Heart left ventricle (tissue), 16 donors: ENCODE data around the gene TACR2. TPM values are rescaled to one million over a fixed set of nuclear protein-coding genes. Genes with fewer than 3 reads are reported as not detected.
A peak's percentile ranks its signal among the peaks of the same experiment; 100 is the strongest.

Source experiments
- ATAC-seq, 4 donors: fragments of 200-7000 bp; cut with Tn5 transposase; one replicate each; pipeline ENCODE4 v1.9.1; 2020 to 2022; ENCODE audit warnings: moderate library complexity in 4 of 4, mild to moderate bottlenecking in 3 of 4, moderate number of reproducible peaks in 1 of 4
- DNase-seq, 5 donors: peaks; one replicate each; pipeline ENCODE4 v3.0.0-alpha.2; 2020
- H3K27ac ChIP-seq, 12 donors: fragments of 200-600 bp; sonication (generic) in 4 of 12; one replicate each; pipeline versions ENCODE4 v1.5.0 to v1.8.0; 2016 to 2022; ENCODE audit warnings: mild to moderate bottlenecking in 2 of 12
- H3K27me3 ChIP-seq, 9 donors: fragments of 200-600 bp; sonication (generic) in 2 of 9; one replicate each; pipeline versions ENCODE4 v1.5.1 to v1.8.0; 2016 to 2022; ENCODE audit warnings: mild to moderate bottlenecking in 3 of 9
- H3K36me3 ChIP-seq, 9 donors: fragments of 200-600 bp; sonication (generic) in 2 of 9; one replicate each; pipeline versions ENCODE4 v1.5.0 to v1.8.0; 2018 to 2022; ENCODE audit warnings: mild to moderate bottlenecking in 2 of 9
- H3K4me1 ChIP-seq, 12 donors: fragments of 200-600 bp; sonication (generic) in 4 of 12; one replicate each; pipeline versions ENCODE4 v1.5.0 to v1.8.0; 2016 to 2022; ENCODE audit warnings: mild to moderate bottlenecking in 3 of 12
- H3K4me3 ChIP-seq, 12 donors: fragments of 200-600 bp; sonication (generic) in 4 of 12; one replicate each; pipeline versions ENCODE4 v1.5.0 to v1.8.0; 2017 to 2022; ENCODE audit warnings: mild to moderate bottlenecking in 9 of 12, moderate library complexity in 4 of 12
- H3K9me3 ChIP-seq, 12 donors: fragments of 200-600 bp; sonication (generic) in 4 of 12; one replicate each; pipeline versions ENCODE4 v1.5.0 to v1.8.0; 2016 to 2022; ENCODE audit warnings: mild to moderate bottlenecking in 1 of 12
- CTCF ChIP-seq, 12 donors: fragments of 200-600 bp; sonication (generic) in 4 of 12; IDR thresholded peaks; one replicate each; pipeline versions ENCODE4 v1.5.0 to v1.8.0; 2018 to 2022; ENCODE audit warnings: antibody characterized with exemption in 12 of 12, mild to moderate bottlenecking in 5 of 12
- POLR2A ChIP-seq, 2 donors: fragments of 450-650 bp; IDR thresholded peaks; one replicate each; pipeline ENCODE4 v1.6.1; 2017; ENCODE audit warnings: antibody characterized with exemption in 2 of 2, mild to moderate bottlenecking in 2 of 2, moderate library complexity in 2 of 2
- WGBS, 4 donors: extraction: QIAGEN DNeasy Blood & Tissue Kit in 2 of 4; methylation state at CpG; one replicate each; pipeline versions ENCODE4 v1.1.5 to v1.1.7; 2013 to 2018; 5-methylcytosine and 5-hydroxymethylcytosine counted together
- intact Hi-C, 10 donors: fragments of 100-400 bp; cut with DNase I; formaldehyde crosslinking; loops; one replicate each; pipeline versions ENCODE4 v1.11.1 to v1.14.2; 2022
- polyA plus RNA-seq, 2 donors: library from polyadenylated mRNA; stranded (reverse); fragments of 200-250 nt; gene quantifications; one replicate each; pipeline ENCODE4 v1.2.3, GENCODE V29; 2013
- total RNA-seq, 9 donors: library from RNA; depleted of rRNA in 2 of 9; stranded (reverse); fragments of >200 nt in 2 of 9; fragmentation: NEBNext Ultra II Directional in 3 of 9; extraction: Animal tissue kit (Norgen Biotek cat#: 25700) in 3 of 9; gene quantifications; one replicate each; pipeline versions ENCODE4 v1.1.0 to v1.2.4, GENCODE V29; 2016 to 2023
- donor health status: ischemic (EF 13 %, LVEDD 7.1; RV severe dilation, severe dysfunction).
- donor health status: healthy with polysubstance abuse.
- donor health status: DM: no; HTN: yes; CAD: no.
- donor health status: DM: no; HTN: no; CAD: no.
- donor health status: ischemic (EF 25% LVEDD 6.9; RV normal size, moderate dysfunction).
- donor health status: ischemic (EF 25% LVEDD 5.7; RV mildly dilated, moderate dysfunction).
- donor health status: healthy.
- donor health status: DM: yes; HTN: yes; CAD: no.
- donor health status: ischemic (EF 35%, LVEDD 5.7; RV mildly dilated, moderate dysfunction).
- donor health status: nonischemic (EF 11% LVEDD 7.7; RV severe dilation, severe dysfunction).
- donor health status: DM: yes; HTN: yes; CAD: no.
- donor health status: PGD.
- donor health status: ischemic (EF 29% LVEDD 5.4; RV normal size, mild dysfunction).
- donor health status: nonischemic (EF 23%, LVEDD 6.1; RV moderate dilation, normal function).

Gene TACR2
- total and polyA plus RNA-seq, 11 donors = 0.11 to 0.39 (median 0.23) TPM; not detected in 5

GRCh38 chr10:69434926-69435325 is 18.2 kb upstream of the TACR2 start:
- no peak for TF ChIP-seq POLR2A (IDR thresholded peaks at IDR 0.05)
- H3K9me3 ChIP-seq = no peaks in the 10 kb centered on the region
- ATAC-seq (no peak), DNase-seq (no peak)
- H3K4me1 ChIP-seq = peaks cover 0 to 21% (median 14%) of the 10 kb centered on the region in 12 donors
- H3K27me3 ChIP-seq = no peaks in the 10 kb centered on the region
- H3K27ac ChIP-seq = no peak overlapping the region
- WGBS, 4 donors = 96 to 98% (median 98%) methylated on average over 10 to 11 of the region's 11 CpGs
- H3K4me3 ChIP-seq = no peak overlapping the region
- no peaks in the 10 kb centered on the region for H3K36me3 ChIP-seq
- intact Hi-C loops = loop anchor here in 1 of 10 donors (5.0 kb wide), 1 partner anchor 67 kb away; no protein-coding TSS in a partner anchor

- no peak for TF ChIP-seq POLR2A (IDR thresholded peaks at IDR 0.05)
- no peak for TF ChIP-seq CTCF (IDR thresholded peaks at IDR 0.05)
- DNase-seq (no peak), ATAC-seq (no peak)
- Histone ChIP-seq H3K4me1 (peaks cover 0 to 15% (median 8%) of the 10 kb centered on the region in 12 donors), H3K27ac (no peak overlapping the region), H3K4me3 (no peak overlapping the region), H3K9me3 (no peaks in the 10 kb centered on the region), H3K36me3 (no peaks in the 10 kb centered on the region), H3K27me3 (no peaks in the 10 kb centered on the region)
- intact Hi-C loops = no loop called here
- 70 to 84% (median 78%) methylated on average over 2 of the region's 2 CpGs for WGBS, 4 donors
These were observed 17.5 kb upstream of the TACR2 start for GRCh38 chr10:69434169-69434568.

GRCh38 chr10:69428165-69428564 is 11.4 kb upstream of the TACR2 start:
- H3K9me3 ChIP-seq = no peaks in the 10 kb centered on the region
- H3K4me1 ChIP-seq = peaks cover 0 to 10% (median 0%) of the 10 kb centered on the region in 12 donors
- TF ChIP-seq POLR2A (IDR thresholded peaks at IDR 0.05) (no peak), CTCF (IDR thresholded peaks at IDR 0.05) (no peak)
- no peak overlapping the region for H3K4me3 ChIP-seq
- no peaks in the 10 kb centered on the region for H3K36me3 ChIP-seq
- intact Hi-C loops = loop anchor here in 8 of 10 donors (2.0 to 10.0 kb wide), 5 partner anchors 79 to 214 kb away; partner anchors contain the start of gene FAM241B (in 3 of the 8)
- ATAC-seq = no peak
- no peak for DNase-seq
- WGBS, 4 donors = 71 to 84% (median 78%) methylated on average over 8 of the region's 8 CpGs
- H3K27ac ChIP-seq = no peak overlapping the region
- H3K27me3 ChIP-seq = no peaks in the 10 kb centered on the region

GRCh38 chr10:69426376-69426727 is 9.6 kb upstream of the TACR2 start:
- no peaks in the 10 kb centered on the region for H3K9me3 ChIP-seq
- H3K27ac ChIP-seq = peak overlapping the region in 1 of 12 donors; percentile 74
- 69 to 81% (median 79%) methylated on average over 4 of the region's 4 CpGs for WGBS, 4 donors
- peak in 1 of 4 donors; percentile 8 for ATAC-seq
- no peak overlapping the region for H3K4me3 ChIP-seq
- intact Hi-C loops = loop anchor here in 8 of 10 donors (2.0 to 10.0 kb wide), 5 partner anchors 80 to 216 kb away; partner anchors contain the start of gene FAM241B (in 3 of the 8)
- no peaks in the 10 kb centered on the region for H3K36me3 ChIP-seq
- DNase-seq = no peak
- no peak for TF ChIP-seq POLR2A (IDR thresholded peaks at IDR 0.05)
- no peak for TF ChIP-seq CTCF (IDR thresholded peaks at IDR 0.05)
- H3K27me3 ChIP-seq = no peaks in the 10 kb centered on the region
- peaks cover 0 to 19% (median 0%) of the 10 kb centered on the region in 12 donors for H3K4me1 ChIP-seq
